GM18508 (cell line): ENCODE results near the gene FARS2.

Experiments used
- ATAC-seq: cut with Tn5 transposase; IDR thresholded peaks from one replicate; pipeline ENCODE4 v1.9.1; 2021; ENCODE audit warnings: moderate number of reproducible peaks; ENCODE audit not compliant: insufficient read depth, unreplicated experiment

The FARS2 gene

DNA sequence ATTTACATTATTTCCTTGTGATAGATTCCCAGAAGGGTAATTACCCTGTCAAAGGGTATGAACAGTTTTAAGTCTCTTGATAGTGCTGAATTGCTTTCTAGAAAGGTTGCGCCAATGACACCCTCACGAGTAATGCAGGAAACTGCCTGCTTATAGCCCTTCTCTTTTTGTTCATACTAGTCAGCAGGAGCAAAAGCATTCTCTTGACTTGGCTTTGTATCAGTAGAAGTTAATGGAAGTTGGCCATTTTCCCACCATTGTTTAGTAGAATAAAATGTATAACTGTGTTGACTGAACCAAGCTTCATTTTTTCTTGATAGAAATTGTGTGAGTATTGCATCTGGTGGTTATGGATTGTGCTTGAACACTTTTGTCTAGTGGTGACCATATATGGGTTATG is 100.1 kb downstream of the FARS2 start:
- ATAC-seq: no peak

DNA sequence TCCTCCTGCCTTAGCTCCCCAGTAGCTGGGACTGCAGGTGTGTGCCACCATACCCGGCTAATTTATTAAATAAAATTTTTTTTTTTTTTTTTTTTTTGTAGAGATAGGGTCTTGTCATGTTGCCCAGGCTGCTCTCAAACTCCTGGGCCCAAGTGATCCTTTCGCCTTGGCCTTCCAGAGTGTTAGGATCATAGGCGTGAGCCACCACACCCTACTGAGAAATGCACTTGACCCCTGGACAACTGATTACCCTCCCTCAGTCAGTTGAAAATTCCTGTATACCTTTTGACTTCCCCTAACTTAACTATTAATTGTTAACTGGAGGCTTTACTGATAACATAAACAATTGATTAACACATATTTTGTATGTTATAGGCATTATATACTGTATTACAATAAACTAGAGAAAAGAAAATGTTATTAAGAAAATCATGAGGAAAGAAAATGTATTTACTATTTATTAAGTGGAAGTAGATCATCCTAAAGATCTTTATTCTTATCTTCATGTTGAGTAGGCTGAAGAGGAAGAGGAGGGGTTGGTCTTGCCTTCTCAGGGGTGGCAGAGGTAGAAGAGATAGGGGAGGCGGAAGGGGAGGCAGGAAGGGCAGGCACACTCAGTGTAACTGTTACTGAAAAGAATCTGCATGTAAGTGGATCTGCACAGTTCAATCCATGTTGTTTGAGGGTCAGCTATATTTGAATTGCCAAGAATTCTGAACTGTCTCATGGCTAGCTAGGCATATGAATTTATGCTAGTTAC is 104.3 kb downstream of the FARS2 start:
- no peak for ATAC-seq

DNA sequence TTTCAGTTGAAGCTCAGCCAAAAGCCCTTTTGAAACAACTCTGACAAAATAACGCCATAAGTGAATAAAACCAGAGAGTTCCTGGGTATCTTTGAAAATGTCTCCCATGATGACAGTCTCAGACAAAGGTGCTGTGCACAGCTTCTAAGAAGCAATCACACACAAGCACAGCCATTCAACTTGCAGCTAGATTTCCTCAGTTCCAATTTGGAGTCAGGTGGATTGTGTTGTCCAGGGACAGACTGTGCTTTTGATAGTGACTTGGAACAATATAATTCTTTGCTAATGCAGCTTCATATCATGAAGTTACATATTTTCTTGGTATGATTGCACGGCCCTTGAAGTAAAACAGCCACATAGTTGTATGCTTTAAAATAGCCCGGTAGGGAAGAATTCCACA is 105.6 kb downstream of the FARS2 start:
- no peak for ATAC-seq

DNA sequence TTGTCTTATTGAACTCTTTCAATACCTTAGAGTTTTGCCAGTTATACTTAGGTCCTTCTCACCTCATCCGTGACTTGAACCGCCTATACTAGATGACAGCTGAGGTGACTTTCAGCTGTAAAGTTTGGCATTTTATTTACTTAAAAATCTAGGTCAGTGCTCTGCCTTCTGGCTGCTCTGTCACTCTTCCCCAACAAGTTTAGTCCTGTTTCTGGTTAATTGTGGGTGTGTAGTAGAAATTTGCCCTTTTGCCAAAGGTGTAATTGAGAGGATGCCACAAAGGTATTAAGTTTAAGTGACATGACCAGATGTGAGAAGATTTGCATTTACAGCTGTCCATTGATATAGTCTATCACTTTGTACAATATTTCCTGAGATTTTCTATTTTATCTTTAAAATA is 106.2 kb downstream of the FARS2 start:
- no peak for ATAC-seq

DNA sequence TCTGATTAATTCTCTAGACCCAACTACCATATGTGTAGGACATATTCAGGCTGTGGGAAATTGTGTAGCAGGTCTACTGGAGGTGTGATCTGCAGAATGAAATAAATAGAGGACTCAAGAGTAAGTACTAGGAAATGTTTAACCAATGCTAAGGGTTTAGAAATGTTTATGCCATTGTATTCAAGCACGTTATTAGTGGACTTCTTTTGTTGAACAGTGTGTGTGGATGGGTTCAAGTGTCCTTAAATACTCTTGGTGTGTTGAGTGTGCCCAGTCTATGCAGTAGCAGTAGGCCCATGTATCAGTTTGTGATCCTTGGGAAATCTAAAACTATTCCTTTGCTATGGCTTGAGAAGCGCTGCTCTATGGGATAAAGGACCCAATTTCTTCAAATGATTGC is 112.1 kb downstream of the FARS2 start:
- ATAC-seq: no peak

DNA sequence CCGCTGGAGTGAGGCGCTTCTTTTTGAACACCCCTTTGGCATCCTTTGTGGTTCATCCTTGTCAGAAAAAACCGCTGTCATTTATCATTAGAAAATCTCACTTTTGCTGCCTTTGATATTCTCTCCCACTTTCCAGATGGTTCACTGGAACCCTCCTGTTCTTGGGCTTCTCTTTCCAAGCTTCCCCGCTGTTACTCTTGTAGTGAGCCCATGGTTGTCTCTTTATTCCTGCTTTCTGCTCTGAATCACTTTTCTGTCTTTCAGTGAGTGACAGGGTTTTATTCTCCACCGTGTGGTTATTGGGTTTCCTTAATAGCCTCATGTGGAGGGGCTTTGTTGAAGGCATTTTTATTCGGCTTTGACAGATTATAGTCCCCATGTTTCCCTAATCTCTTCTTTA is 117.0 kb downstream of the FARS2 start:
- ATAC-seq: no peak

DNA sequence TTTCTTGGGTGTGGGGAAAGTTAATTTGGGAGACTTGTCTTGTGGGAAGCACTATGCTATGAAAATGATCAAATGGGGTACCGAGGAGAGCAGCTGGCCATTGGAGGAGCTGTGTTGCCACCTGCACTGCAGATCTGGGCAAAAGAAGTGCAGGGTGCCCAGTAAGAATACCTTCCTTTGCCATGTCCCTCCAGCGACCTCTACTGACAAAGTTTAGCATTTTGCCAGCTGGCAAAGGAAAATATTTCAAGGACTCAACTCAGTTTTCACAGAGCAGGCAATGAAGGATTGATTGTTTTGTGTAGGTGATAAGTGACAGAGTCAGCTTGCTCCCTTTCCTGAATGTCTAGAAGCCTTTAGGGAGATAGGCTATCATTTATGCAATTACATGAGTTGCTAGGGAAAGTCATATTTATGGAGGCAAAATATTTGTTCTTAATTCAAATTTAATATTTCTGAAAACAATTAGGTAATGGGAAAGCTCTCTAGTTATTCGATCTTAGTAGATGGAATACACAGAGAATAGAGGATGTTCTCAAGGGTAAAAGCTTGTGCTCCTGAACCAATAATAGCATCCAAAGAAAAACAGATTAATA is 118.4 kb downstream of the FARS2 start:
- ATAC-seq: no peak

DNA sequence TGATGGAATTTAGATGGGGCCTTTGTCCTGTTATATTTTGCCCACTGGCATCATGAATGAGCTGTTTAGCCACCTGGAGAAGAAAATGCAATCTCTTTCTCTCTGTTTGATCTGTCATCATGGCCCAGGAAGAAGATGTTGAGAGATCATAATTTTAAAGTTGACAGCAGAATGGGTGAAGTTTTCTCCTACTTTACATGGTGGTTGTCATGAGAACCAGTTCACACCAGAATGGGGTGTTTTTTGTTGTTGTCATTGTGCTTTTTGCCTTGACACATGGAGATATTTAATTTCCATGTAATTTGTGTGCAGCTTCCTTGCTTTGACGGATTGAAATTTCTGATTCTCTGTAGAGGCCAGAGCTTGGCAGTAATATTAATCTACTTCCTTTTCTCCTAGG is 122.5 kb downstream of the FARS2 start:
- ATAC-seq: no peak

DNA sequence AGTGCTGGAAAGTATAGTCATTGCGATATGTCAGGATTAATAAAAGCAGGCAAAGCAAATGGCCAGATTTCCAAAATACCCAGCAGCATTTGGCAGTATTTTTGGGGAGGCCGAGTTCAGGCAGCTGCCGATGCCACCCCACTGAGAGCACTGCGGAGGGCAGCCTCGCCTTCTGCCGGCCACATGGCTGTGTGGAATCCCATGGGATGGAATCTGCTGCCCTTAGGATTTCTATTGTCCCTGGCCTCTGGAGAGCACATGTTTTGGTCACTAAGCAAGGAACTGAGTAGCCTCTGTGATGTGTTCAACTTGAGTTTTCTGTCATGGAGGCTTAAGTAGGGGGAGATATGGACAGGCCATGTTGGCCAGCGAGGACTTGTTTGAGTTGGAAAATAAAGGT is 123.0 kb downstream of the FARS2 start:
- ATAC-seq: no peak

DNA sequence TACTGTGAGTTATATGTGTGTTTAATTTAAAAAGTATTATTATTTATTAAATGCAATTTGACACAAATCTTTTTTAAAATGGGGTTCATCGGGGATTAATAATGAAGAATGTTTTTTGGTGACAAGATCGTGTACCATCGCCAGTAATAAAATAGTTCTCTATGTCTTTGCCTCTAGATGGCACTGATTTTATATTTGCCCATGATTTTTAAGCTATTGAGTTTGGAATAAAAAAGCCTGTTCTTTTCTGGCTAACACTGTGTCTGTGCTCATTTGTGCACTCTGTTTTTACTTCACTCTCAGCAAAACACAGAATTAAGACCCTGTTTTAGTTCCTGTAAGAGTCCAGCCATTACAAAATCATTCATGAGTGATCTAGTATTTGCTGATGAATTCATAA is 127.0 kb downstream of the FARS2 start:
- no peak for ATAC-seq

DNA sequence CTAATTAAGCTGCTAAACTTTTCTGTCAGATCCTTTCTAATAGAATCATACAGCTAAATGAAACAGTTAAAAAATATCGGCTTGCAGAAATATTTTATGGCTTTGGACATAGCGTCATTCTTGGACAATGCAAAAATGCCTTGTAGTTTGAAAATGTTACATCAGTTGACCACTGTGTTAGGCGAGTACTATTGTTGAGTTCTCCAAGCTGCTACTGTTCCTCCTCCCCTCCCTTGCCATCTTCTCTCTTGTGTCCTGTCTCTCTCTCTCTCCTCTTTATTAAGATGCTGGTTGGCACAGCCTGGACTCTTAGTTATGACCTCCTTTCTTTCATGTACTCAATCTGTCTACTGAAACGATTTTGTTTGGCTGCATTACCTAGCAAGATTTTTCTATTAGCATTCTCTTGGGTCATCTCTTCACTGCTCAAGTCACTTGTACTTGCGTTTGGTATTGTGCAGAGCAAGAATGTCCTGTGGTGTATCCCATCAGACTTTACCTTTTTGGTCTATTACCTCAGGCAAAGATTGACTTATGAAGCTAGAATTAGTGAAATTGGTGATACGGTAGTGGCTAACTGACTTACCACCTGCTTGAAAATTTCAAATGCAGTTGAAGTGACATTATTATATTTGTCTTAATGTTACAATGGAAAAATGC is 127.9 kb downstream of the FARS2 start:
- ATAC-seq: no peak

DNA sequence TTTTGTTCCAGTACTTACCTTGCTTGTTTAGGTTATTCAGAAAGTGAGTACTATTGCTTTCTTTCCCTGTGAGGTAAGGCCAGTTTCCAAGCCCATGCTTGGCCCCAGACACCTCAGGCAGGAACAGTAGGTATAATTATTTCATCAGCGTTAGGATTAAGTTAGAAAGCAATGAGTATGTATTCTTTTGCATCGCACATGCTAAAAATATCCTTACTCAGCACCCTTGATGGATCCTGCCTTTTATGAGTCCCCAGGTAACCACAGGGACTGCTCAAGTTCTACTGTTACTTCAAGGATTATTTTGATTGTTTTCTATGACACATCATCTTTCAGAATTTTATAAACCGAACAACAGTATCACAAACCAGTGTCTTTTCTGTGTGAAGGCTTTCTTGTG is 128.9 kb downstream of the FARS2 start:
- no peak for ATAC-seq

DNA sequence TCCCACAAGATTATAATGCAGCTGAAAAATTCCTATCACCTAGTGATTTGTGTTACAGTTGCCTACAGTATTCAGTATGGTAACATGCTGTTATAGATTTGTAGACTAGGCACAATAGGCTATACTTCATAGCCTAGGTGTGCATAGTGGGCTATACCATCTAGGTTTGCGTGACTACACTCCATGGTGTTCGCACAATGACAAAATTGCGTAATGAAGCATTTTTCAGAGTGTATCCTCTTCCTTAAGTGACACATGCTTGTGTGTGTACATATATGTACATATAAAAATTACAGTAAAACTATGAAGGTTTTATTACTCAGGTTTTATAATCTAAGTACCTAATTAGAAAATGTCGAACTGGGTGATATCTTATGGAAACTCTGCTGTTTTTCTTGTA is 133.0 kb downstream of the FARS2 start:
- ATAC-seq: no peak

DNA sequence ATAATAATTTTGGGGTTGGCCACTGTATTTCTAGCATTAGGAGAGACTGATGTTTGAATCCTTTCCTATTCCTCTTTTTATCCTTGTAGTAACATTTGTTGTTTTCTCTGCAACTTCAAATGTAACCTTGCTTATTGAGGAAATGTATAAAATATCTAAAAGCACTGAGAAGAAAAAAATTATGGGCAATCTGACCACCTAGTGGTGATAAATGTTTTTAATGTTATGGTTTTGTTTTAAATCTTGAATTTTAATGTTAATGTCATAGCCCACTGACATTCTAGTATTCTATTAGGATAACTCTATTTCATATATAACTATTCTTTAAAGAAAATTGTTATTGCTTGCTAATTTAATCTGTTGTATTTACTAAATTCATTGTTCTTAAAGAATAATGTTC is 134.4 kb downstream of the FARS2 start:
- no peak for ATAC-seq

DNA sequence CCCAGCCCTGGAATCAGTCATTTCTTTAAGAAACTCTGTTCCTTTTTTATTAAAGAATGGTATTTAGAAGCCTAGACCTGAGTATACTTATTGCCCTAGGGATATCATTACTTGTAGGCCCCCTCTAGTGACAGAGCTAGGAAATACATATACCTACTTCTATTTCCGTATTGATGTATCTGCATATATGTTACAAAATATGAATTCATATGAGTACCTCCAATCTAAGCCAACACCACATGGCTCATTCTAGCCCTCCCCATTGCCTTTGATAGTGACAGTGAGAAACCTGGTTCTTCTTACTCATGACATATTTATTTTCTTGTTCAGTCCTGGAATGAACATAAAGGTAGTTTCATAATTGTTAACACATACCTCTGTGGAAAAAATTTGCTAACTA is 137.2 kb downstream of the FARS2 start:
- no peak for ATAC-seq

DNA sequence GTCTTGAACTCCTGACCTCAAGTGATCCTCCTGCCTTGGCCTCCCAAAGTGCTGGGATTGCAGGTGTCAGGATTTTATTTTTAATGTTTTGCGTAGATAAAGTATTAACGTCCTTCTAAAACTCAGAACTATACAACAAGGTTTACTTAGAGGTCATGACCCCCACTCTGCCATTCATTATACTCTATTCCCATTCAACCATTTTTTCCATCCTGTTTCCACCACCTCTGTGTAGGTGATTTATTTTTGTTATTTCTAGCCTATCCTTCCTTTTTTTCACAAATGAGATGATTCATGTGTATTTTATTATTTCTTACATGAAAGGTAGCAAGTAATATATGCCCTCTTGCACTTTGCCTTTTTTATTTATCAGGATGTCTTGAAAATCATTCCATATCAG is 138.1 kb downstream of the FARS2 start:
- ATAC-seq: no peak

DNA sequence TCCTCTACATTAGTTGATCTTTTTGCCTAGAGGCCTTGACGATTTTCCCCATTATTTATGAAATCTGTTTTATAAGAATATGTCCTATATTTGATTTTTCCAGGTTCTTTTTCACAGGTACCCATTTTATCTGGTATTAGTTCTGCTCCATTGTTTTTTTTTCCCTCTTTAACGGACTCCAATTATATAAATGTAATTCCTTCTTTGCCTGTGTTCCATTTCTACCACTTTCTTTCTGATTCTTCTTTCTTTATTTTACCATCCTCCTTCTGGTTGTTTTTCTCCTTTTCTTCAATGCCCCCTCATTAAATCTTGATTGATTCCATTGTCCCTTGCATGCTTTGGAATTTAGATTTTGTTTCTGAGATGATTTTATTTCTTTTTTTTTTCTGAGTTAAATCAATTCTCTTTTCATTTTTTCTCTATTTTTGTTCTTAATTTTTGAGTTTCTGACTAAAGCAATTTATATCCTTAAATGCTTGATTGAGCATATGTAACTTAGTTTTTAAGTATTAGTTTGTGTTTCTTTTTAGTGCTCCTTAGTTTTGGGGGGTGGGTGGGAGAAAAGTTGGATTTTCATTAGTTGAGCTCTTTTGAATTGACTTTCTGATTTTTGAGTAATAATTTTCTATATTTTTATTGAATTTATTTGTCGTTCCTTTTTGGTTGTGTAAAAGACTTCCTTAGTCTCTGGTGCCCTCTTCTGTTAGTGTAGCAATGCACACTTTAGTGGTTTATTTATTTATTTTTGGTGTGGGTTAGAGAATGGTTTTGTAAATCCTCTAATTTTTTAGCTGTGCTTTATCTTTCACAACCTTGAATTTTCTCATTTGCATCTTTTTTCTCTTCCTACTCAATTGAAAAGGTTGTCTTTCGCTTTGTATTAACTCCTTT is 140.8 kb downstream of the FARS2 start:
- no peak for ATAC-seq

DNA sequence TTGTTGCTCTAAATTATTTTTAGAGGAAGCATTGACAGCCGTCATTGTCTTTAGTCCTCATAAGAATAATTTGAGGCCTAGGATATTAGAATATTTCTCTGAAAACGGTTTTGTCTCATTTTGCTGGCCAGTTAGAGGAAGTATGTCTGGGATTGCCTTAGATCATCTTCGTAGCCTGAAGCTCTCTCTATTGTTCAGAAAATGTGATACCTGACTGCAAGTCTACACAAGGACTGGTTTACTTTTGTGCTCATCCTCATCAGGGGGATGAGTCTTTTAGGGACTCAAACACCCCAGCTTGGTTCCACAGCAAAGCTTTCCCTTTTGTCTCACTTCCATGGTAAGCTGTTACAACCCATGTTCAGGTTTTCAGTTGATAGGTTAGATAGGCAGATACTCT is 141.8 kb downstream of the FARS2 start:
- ATAC-seq: no peak

DNA sequence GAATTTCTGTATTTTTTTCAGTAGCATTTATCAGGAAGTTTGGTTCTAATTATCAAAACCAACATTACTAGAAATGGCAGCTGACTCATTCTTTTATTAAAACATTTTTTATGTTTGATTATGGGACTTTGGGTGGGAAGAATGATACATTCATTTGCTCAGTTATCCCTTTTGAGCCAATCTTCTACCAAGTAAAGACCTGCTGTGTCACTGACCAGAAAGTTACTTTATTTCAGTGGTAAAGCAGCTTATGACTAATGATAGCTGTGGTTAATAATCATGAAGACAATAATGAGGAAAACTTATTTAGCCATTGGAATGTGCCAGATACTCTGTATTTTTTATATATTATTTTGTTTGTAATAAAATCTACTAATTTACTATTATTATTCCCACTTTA is 142.3 kb downstream of the FARS2 start:
- no peak for ATAC-seq

DNA sequence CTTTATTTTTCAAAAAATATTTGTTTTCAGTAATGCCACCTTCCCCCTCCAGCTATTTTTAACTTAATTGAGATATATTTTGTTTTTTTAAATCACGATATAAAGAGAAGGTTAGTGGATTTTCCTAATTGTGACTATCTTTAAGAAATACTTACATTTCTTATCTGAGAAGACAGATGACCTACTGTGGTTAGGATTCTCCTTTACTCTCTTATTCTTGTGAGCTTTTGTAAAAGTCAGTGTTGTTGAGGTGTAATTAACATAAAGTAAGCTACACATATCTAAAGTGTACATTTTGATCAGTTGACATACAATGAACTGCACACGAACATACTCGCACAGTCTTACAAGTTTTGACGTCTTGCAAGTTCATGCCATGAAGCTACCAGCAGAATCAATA is 144.7 kb downstream of the FARS2 start:
- ATAC-seq: no peak

DNA sequence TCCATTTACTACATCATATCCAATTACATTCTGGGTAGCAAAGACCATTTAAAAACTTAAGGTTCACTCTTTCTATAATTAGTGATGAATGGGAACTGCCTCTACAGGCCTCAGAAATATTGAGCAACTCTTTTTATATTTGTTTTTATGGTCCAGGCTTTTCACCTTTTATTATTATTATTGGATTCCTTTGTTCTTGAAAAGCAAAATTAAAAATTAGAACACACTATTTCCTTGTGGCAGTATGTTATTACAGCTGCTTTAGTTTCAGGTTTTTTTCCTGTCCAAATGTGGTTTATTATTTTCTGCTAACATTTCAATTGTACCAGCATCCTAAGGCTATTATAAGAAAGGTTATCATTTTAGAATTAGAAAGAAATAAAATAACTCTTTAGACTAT is 150.1 kb downstream of the FARS2 start:
- no peak for ATAC-seq
